RWPE2 (cell line): Measurements from ENCODE around the gene ADAMTS13.

ENCODE experiments used
- ATAC-seq: fragments of 200-7000 bp; cut with Tn5 transposase; 3 replicates; pipeline ENCODE4 v1.9.1; 2021; ENCODE audit warnings: low read depth
- DNase-seq: peaks from one replicate; pipeline ENCODE4 v3.0.0-alpha.2; 2020; ENCODE audit warnings: low spot score
- H3K27ac ChIP-seq: fragments of 450-650 bp; 2 replicates; pipeline ENCODE4 v1.5.1; 2017; ENCODE audit warnings: mild to moderate bottlenecking; ENCODE audit not compliant: poor library complexity, severe bottlenecking
- H3K27me3 ChIP-seq: fragments of 250-450 bp; sonication (Bioruptor Pico); 2 replicates; pipeline ENCODE4 v1.5.1; 2021; ENCODE audit warnings: mild to moderate bottlenecking, moderate library complexity; ENCODE audit not compliant: insufficient read depth, poor library complexity, severe bottlenecking
- H3K36me3 ChIP-seq: fragments of 250-450 bp; sonication (Bioruptor Pico); 2 replicates; pipeline ENCODE4 v1.5.1; 2020; ENCODE audit warnings: low read depth, mild to moderate bottlenecking, moderate library complexity
- H3K4me1 ChIP-seq: fragments of 250-450 bp; sonication (Bioruptor Pico); 2 replicates; pipeline ENCODE4 v1.5.1; 2021; ENCODE audit warnings: mild to moderate bottlenecking, moderate library complexity; ENCODE audit not compliant: insufficient read depth, poor library complexity, severe bottlenecking
- H3K4me3 ChIP-seq: fragments of 250-450 bp; sonication (Bioruptor Pico); 2 replicates; pipeline ENCODE4 v1.5.1; 2021; ENCODE audit warnings: mild to moderate bottlenecking, moderate library complexity; ENCODE audit not compliant: severe bottlenecking
- H3K9me3 ChIP-seq: fragments of 250-450 bp; sonication (Bioruptor Pico); 2 replicates; pipeline ENCODE4 v1.5.1; 2021; ENCODE audit warnings: mild to moderate bottlenecking, moderate library complexity; ENCODE audit not compliant: severe bottlenecking
- TF ChIP-seq, protein P1 (sequence below): fragments of 450-650 bp; IDR thresholded peaks from one replicate; pipeline ENCODE4 v1.5.1; 2017; ENCODE audit warnings: mild to moderate bottlenecking, moderate library complexity; ENCODE audit not compliant: poor library complexity, severe bottlenecking

Gene ADAMTS13

DNA sequence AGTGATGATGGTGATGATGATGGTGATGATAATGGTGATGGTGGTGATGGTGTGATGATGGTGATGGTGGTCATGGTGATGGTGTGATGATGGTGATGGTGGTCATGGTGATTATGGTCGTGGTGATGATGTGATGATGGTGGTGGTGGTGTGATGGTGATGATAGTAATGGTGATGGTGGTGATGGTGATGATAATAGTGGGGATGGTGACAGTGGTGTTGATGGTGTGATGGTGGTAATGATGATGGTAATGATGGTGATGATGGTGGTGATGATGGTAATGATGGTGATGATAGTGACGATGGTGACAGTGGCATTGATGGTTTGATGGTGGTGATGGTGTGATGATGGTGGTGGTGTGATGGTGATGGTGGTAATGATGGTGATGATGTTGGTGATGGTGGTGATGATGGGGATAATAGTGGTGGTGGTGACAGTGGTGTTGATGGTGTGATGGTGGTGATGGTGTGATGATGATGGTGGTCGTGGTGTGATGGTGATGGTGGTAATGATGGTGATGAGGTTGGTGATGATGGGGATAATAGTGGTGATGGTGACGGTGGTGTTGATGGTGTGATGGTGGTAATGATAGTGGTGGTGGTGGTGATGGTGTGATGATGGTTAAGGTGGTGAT lies 39.5 kb upstream of the ADAMTS13 start:
- ATAC-seq = no peak
- TF ChIP-seq, protein P1, sequence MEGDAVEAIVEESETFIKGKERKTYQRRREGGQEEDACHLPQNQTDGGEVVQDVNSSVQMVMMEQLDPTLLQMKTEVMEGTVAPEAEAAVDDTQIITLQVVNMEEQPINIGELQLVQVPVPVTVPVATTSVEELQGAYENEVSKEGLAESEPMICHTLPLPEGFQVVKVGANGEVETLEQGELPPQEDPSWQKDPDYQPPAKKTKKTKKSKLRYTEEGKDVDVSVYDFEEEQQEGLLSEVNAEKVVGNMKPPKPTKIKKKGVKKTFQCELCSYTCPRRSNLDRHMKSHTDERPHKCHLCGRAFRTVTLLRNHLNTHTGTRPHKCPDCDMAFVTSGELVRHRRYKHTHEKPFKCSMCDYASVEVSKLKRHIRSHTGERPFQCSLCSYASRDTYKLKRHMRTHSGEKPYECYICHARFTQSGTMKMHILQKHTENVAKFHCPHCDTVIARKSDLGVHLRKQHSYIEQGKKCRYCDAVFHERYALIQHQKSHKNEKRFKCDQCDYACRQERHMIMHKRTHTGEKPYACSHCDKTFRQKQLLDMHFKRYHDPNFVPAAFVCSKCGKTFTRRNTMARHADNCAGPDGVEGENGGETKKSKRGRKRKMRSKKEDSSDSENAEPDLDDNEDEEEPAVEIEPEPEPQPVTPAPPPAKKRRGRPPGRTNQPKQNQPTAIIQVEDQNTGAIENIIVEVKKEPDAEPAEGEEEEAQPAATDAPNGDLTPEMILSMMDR = no peak

DNA sequence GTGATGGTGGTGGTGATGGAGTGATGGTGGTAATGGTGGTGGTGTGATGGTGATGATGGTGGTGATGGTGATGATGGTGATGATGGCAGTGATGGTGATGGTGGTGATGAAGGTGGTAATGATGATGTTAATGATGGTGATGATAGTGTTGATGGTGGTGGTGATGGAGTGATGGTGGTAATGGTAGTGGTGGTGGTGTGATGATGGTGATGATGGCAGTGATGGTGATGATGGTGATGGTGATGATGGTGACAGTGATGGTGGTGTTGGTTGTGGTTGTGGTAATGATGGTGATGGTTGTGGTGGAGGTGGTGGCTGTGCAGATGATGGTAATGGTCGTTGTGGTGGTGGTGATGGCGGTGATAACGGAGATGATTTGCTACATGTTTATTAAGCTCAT lies 38.7 kb upstream of the ADAMTS13 start:
- Histone ChIP-seq H3K27me3 (no peaks in the 10 kb centered on the region), H3K36me3 (no peaks in the 10 kb centered on the region), H3K9me3 (no peaks in the 10 kb centered on the region), H3K4me3 (no peak overlapping the region), H3K27ac (no peak overlapping the region), H3K4me1 (no peaks in the 10 kb centered on the region)
- TF ChIP-seq, protein P1 = no peak
- DNase-seq (no peak), ATAC-seq (no peak)

More for the DNA sequence above, 39.5 kb upstream of the ADAMTS13 start:
- Histone ChIP-seq H3K27me3 (no peaks in the 10 kb centered on the region), H3K4me3 (no peak overlapping the region), H3K36me3 (no peaks in the 10 kb centered on the region), H3K27ac (no peak overlapping the region), H3K9me3 (no peaks in the 10 kb centered on the region), H3K4me1 (no peaks in the 10 kb centered on the region)
- DNase-seq = no peak

DNA sequence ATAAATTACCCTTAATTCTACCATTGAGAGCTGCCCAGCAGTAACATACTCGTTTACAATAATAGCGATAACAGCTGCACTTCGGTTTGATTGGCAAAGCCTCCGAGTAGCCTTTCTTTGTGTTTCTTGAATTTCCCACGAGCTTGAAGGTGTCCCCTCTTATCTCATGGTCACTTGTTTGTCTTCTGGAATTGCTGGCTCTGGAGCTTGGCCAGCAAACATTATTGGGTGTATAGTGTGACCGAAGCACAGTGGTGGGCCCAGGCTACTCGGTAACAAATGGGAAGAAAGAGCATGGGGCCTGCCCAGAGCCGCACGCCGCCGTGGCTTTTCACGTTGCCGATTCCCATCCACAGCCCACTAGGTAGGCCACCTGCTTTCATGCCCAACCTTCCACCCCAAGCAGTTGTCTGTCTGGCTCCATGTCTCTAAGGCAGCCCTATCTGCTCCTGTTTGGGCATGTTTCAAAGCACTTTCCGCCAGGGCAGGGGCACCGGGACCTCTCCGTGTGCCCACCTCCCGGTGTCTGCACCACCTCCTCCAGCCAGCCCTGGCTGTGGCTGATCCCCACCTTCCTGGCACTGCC lies 37.3 kb upstream of the ADAMTS13 start:
- no peak overlapping the region for H3K27ac ChIP-seq
- H3K9me3 ChIP-seq = no peaks in the 10 kb centered on the region
- no peak for DNase-seq
- H3K27me3 ChIP-seq = no peaks in the 10 kb centered on the region
- H3K4me3 ChIP-seq = no peak overlapping the region
- no peak for ATAC-seq
- H3K4me1 ChIP-seq = no peaks in the 10 kb centered on the region
- no peaks in the 10 kb centered on the region for H3K36me3 ChIP-seq
- TF ChIP-seq, protein P1 = no peak

DNA sequence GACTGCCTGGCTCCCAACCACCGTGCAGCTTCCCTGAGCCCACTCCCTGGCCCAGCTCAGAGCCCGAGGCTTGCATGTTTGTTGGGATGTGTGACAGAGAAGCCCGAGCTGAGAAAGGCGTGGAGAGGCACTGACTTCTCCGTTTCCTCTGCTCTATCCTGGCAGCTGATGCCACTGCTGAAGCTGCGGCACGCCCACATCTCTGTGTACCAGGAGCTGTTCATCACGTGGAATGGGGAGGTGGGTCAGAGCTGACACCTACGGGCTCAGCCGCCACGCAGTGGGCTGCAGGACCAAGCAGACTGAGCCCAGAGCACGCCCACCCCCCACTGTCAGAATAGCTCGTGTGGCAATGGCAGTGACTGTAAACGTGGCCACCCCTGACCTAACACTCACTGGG lies 36.7 kb upstream of the ADAMTS13 start:
- no peak overlapping the region for H3K4me3 ChIP-seq
- DNase-seq = no peak
- ATAC-seq = no peak
- no peaks in the 10 kb centered on the region for H3K9me3 ChIP-seq
- H3K36me3 ChIP-seq = no peaks in the 10 kb centered on the region
- TF ChIP-seq, protein P1 = no peak
- no peaks in the 10 kb centered on the region for H3K4me1 ChIP-seq
- H3K27ac ChIP-seq = no peak overlapping the region
- no peaks in the 10 kb centered on the region for H3K27me3 ChIP-seq

DNA sequence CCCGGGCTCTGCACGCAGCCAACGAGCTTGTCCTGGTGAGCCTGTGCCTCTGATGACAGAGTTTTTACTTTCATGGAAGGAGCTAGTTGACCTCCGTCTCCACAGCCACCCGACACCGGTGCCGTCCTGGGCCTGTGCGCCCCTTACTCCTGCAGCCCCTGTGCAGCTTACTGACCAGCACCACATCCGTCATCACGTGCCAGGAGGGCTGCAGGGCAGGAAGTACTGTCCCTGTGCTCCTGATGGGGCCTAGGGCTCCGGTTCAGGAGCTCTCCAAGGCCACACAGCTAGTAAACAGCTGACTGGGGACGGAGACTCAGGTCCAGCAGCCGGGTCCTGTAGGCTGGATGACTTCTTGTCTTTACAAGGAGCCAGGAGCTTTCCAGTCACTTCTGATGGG lies 35.8 kb upstream of the ADAMTS13 start:
- ATAC-seq = no peak
- TF ChIP-seq, protein P1 = no peak

More for the DNA sequence above, 35.8 kb upstream of the ADAMTS13 start:
- Histone ChIP-seq H3K27me3 (no peaks in the 10 kb centered on the region), H3K4me3 (no peak overlapping the region), H3K4me1 (no peaks in the 10 kb centered on the region), H3K36me3 (no peaks in the 10 kb centered on the region), H3K27ac (no peak overlapping the region), H3K9me3 (no peaks in the 10 kb centered on the region)
- DNase-seq = no peak
